Measurements from ENCODE around the gene BTBD17.

Gene BTBD17

DNA sequence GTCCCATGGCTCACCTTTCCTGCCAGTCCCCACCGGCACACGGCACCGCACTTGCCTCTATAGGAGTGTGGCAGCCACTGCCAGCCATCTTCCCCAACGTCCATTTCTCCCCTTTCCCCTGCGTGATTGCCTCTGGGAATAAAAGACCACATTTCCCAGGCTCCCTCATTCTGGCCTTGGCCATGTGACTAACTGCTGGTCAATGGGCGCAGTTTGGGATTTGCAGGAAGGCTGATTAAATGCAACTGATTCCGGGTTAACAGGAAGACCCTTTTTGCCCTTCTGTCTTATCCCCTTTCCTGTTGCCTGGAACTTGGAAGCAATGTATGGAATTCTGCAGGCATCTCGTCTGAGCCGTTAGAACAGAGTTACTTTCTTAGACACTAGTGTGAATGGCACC is 3.0 kb downstream of the BTBD17 start:
- no peak for DNase-seq (ENCODE audit: low read depth)

DNA sequence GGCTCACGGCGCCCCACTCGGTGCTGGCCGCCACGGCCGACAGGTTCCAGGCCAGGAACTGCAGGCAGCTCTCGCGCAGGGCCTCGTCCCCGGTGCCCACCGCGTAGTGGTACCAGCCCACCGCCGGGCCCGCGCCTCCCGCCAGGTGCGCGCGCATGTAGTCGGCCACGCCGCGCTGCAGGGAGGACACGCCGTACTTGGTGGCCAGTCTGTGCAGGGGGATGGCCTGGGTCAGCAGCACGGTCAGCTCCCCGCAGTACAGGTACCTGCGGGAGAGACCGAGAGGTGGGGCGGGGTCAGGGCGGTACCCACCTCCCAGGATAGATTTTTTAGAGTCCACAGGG is 4.2 kb downstream of the BTBD17 start:
- no peak for DNase-seq (ENCODE audit: low read depth)

DNA sequence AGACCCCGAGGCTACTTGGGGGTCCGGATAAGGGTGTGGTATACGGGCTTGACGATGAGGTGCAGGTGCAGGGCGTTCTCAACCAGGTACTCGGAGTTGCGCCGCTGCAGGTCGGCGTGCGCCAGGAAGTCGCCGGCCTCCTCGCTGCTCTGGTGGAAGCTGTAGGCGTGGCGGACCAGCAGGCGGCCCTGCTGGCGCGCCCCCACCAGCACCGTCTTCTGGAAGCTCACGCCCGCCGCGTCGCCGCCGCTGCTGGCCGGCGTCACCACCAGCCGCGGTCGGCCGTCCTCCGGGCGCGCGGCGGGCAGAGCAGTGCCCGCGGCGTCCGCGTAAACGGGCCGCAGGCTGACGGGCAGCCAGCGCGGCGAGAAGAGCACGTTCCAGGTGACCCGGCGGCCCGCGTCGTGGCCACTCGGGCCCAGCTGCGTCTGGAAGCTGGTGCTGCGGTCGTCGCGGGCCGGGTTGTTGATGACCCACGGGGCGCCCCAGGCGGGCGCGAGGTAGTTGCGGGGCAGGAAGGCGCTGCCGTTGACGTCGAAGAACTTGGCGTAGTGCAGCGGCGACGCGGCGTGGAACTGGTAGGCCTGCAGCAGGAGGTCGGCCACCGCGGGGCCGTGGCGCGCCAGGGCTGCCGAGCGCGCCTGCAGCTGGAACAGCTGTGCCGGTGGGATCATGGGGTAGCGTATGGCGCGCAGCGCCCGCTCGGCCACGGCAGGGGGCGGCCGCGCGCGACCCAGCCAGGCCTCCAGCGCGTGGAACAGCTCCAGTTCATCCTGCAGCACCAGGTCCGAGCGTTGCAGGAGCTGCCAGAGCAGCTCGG is 4.8 kb downstream of the BTBD17 start:
- DNase-seq (ENCODE audit: low read depth) = no peak

DNA sequence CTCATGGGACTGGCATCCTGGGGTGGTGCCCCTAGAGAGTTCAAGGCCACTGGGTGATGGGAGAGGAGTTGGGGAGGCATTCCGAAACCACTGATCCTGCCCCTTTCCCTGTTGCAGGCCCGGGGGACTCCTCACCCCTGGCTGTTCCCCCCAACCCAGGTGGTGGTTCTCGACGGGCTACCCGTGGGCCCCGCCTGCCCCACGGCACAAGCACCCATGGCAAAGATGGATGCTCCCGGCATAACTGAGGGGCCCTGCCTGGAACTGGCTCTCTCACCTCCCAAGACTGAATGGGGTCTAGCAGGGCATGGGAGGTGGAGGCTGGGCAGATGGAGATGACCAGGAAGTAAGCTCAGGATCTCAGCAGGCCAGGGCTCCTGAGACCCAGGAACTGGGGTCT is 6.6 kb downstream of the BTBD17 start:
- DNase-seq (ENCODE audit: low read depth) = no peak

DNA sequence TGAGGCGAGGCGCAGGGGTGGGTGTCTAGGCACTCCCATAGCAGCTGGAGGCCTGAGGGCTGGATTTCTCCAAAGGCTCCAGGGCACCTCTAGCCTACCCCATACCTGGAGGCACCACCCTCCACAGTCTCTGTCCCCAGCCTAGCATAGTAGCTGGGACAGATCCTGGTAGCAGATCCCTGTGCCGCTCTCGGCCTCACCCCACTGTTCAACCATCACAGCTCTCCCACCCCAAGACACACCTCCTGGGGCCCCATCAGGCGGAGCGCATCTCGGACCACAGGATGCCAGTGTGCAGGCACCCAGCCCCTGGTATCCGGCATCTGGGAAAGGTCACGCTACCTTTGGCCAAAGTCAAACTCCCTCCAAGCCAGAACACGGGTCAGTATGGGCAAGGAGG is 7.1 kb downstream of the BTBD17 start:
- no peak for DNase-seq (ENCODE audit: low read depth)

DNA sequence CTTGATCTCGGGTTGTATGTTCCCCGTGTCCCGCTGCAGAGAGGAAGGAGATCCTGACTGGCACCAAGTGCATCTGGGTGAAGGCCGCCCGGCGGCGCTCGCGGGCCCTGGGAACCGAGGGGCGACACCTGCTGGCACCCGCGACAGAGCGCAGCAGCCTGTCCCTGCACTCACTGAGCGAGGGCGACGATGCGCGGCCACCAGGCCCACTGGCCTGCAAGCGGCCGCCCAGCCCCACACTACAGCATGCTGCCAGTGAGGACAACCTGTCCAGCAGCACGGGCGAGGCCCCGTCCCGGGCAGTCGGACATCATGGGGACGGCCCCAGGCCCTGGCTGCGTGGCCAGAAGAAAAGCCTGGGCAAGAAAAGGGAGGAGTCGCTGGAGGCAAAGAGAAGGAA is 7.5 kb downstream of the BTBD17 start:
- peak; percentile 4 for DNase-seq (ENCODE audit: low read depth)

DNA sequence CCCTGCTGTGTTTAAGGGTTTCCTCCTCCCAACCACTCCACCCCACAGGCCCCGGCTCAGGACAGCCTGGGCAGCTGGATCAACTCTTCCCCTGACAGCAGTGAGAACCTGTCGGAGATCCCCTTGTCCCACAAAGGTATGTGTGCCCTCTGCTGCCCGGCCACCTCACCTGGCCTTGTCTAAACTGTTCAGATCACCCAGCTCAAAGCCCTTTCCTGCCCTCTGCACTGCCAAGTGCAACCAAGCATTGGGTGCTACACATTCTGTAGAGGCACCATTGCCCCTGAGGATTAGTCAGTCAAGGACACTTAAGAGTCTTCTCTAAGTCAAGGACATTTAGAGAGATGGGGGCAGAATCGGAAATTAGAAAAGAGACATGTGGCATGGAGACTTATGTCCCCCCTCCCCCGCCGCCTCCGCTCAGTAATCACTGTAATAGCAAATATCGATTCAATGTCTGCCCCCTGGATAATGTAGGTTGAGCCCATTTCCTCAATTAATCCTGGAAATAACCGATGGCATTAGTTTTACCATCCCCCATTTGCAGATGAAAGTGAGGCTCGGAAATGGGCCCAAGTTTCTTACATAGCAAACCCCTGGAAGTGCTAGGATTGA is 8.1 kb downstream of the BTBD17 start:
- DNase-seq (ENCODE audit: low read depth) = no peak

DNA sequence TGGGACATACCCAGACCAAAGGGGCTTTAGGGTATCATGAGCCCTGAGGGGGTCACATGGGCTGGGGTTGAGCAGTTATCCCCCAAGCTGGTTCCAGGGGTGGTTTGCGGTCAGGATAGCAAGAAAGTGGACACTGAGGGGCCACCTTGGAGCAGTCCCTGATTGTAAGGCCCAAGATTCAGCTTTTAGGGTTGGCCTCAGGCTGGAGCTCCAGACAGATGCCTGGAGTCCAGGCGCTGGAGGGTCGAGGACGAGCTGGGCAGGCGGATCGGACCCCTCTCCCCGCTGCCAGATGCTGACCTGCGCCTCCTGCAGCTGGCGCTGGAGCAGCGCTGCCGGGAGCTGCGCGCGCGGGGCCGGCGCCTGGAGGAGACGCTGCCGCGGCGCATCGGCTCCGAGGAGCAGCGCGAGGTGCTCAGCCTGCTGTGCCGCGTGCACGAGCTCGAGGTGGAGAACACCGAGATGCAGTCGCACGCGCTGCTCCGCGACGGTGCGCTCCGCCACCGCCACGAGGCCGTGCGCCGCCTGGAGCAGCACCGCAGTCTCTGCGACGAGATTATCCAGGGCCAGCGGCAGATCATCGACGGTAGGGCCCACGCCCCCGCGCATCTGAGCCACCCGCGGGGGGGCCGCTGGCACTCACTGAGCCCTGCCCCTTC is 10.0 kb downstream of the BTBD17 start:
- DNase-seq (ENCODE audit: low read depth) = no peak

DNA sequence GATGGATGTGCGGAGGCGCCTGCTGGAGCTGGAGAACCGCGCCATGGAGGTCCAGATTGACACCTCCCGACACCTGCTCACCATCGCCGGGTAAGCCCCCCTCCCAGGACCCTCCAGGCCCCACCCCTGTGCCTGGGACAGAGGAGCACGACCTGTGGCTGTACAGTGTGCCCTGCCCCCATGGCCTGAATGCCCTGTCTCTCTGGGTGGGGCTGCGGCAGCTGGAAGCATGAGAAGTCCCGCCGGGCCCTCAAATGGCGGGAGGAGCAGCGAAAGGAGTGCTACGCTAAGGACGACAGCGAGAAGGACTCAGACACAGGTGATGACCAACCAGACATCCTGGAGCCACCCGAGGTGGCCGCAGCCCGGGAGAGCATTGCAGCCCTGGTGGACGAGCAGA is 11.2 kb downstream of the BTBD17 start:
- DNase-seq (ENCODE audit: low read depth) = no peak

DNA sequence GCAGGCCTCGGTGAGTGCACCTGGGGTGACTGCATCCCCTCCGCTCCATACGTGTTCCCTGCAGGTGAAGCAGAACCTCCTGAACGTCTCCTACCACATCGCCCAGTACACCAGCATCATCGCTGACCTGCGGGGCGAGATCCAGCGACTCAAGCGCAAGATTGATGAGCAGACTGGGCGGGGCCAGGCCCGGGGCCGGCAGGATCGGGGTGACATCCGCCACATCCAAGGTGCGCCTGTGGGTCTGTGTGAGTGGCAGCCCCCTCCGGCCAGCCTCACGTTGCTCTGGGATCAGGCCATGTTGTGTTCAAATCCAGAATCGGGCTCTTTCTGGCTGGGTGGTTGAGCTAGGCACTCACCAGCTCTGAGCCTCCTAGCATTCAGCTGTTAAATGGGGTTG is 12.5 kb downstream of the BTBD17 start:
- no peak for DNase-seq (ENCODE audit: low read depth)

DNA sequence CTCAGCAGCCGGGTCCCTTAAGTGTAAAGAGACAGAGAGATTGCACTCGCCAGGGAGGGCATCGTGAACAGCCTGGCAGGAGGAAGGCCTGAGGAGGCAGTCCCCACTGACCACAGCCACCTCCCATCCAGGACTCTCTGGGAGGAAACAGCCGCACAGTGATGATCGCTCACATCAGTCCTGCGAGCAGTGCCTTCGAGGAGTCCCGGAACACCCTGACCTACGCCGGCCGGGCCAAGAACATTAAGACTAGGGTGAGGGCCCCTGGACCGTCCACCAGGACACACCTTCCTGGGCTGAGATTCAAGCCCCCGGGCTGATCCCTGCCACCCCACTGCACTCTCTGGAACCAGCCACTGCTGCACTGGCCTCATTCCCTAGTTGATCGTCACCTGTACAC is 14.0 kb downstream of the BTBD17 start:
- no peak for DNase-seq (ENCODE audit: low read depth)

DNA sequence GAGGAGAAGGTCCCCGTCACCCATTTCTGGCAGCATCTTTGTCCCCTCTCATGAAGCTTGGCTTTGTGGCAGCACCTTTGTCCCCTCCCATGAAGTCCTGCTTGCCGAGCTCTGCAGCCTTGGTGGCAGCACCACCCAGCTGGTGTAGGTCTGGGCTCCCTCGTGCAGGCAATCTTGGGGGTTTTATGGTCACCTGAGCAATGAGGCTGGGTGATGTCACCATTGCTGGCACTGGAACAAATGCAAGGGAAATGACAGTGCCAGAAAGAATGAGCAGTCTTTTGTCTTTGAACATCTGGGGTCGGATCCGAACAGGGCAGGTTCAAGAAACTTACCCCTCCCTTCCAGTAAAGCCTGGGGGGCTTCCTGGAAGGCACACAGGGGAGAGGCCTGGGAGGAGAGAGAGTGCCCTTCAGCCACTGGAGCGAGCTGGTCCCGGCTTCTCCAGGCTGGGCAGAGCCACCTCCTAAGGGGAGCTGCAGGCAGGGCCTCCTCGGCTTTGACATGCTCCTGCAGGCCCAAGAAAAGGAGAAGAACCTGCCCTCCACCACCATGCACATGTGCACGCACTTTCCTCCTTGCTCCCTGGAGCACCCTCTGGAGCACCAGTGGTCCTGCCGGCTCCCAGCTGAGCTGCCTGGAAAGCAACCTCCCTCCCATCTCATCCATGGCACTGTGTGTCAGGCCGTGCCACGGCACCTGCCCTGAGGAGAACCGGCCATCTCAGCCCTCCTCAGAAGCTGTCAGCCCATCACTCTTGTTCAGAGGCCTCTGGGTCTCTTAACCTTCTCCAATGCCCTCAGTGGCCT is 16.0 kb downstream of the BTBD17 start:
- no peak for DNase-seq (ENCODE audit: low read depth)

DNA sequence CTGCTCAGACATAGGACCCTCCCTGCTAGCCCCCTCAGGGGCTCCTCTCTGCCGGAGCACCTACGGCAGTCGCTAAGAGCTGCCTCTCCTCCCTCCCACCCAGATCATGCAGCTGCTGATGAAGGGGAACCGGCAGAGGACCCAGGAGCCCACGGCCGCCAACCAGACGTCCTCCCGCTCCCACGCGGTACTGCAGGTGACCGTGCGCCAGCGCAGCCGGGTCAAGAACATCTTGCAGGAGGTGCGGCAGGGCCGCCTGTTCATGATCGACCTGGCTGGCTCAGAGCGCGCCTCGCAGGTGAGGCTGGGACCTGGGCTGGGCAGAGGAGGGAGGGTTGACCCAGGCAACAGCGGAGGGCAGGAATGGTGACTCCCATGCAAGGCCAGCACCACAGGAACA is 17.0 kb downstream of the BTBD17 start:
- DNase-seq (ENCODE audit: low read depth) = no peak

DNA sequence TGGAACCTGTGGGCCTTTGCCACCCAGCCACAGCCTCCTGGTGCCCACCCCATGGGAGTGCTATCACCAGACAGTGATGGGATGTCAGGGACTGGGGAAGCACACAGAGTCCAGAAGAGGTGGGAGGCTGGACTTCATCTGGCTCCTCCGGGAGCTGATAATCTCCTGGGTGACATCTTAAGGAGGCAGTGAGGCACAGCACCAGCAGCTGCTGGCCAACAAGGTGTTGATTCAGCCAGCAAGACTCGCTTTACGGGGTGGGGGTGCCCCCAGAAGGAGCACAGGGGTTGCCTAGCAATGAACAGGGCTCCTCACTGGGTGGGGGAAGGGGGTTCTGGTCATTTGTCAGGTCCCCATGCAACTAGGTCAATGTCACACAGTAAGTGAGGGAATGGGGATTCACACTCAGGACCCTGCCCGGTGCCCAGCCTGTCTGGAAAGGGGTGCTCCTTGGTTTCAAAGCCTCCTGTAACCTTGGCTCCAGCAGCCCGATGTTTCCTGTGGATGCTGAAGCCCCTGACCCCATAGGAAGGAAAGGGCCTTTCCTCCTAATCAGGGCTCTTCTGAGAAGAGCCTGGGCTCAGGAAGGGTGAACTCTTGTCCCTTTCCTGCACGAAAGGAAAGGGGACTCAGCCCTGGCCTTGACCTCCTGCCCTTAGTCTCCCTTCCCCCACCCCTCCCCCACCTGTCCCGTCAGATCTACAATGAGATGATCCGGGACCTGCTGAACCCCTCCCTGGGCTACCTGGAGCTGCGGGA is 18.0 kb downstream of the BTBD17 start:
- no peak for DNase-seq (ENCODE audit: low read depth)

DNA sequence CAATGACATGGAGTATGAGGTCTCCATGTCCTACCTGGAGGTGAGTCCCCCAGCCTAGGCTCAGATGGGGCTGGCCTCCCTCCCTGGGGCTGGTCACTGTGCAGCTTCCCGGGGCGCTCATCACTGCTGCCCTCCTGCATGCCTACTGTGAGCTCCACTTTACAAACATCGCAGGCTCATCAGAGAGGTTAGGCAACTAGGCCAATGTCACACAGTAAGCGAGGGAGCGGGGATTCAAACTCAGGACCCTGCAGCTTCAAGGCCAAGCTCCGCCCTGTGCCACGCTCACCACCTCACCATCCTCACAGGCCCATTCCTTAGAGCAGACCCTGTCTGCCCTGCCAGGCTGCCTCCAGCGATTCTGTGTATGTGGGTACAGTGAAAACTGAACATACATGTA is 18.5 kb downstream of the BTBD17 start:
- no peak for DNase-seq (ENCODE audit: low read depth)

DNA sequence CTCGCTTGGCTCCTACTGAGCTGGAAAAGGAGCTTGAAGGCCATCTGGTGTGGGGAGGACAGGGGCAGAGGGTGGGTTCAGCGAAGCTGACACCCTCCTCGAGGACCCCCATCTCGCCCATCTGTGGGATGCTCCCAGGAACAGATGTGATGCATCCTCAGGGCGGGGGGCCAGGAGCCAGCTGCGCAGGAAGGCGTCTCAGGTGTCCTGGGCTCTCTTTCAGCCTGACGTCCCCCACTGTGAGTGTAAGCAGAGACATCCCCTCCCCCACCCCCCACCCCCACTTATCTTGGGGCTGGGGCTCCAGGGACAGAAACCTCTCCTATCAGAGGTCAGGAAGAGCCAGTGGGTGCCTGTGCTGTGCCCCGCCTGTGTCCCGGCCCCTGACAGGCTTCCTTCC is 19.4 kb downstream of the BTBD17 start:
- no peak for DNase-seq (ENCODE audit: low read depth)

DNA sequence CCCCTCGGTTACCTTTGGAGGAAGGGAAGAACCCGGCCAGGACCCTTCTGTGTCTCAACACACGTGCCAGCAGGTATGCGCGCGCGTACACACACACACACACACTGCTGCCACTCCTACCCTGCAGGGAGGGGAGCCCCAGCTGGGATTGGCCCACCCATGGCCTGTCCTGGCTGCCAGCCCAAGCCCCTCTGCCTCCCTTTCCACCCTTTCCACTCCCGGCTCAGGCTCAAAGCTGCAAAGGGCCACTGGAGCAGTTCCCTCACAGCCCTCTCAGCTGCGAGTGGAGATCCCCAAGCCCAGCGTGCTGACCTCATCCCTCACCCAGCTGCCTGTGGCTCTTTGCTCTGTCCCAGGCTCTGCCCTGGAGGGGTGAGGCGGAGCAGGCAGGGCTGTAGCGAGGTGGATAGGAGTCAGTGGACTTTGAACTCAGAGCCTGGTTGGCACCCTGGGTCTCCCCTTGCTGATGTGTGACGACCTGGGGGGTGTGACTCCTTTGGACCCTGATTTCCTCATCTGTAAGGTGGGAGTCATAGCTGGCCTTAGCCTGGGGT is 21.1 kb downstream of the BTBD17 start:
- DNase-seq (ENCODE audit: low read depth) = no peak

DNA sequence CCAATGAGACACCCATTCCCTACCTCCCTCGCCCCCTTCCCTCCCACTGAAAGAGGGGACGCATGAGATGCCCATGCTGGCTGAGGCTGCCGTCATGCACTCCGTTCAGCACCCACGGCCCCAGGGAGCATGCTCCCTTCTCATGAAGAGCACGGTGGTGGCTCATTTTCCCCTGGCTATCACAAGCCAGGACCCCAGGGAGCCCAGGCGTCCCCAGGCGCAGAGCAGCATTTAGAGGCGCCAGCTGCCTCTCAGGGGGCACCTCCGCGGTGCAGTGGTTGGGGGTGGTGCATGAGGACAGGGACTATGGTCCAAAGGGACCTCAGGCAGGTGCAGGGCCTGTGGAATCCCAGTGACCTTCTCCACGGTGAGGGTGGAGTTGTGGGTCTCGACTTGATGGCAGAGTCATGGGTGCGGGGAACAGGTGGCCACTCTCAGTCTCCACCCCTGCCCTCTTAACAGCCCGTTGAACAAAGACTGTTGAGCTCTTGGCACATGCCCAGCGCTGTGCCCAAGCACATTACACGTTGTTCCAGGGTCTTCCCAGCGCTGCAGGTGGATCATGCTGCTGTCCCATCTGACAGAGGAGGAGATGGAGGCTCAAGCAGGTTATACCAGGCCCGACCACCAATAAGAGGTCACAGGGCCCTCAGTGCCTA is 22.0 kb downstream of the BTBD17 start:
- no peak for DNase-seq (ENCODE audit: low read depth)

DNA sequence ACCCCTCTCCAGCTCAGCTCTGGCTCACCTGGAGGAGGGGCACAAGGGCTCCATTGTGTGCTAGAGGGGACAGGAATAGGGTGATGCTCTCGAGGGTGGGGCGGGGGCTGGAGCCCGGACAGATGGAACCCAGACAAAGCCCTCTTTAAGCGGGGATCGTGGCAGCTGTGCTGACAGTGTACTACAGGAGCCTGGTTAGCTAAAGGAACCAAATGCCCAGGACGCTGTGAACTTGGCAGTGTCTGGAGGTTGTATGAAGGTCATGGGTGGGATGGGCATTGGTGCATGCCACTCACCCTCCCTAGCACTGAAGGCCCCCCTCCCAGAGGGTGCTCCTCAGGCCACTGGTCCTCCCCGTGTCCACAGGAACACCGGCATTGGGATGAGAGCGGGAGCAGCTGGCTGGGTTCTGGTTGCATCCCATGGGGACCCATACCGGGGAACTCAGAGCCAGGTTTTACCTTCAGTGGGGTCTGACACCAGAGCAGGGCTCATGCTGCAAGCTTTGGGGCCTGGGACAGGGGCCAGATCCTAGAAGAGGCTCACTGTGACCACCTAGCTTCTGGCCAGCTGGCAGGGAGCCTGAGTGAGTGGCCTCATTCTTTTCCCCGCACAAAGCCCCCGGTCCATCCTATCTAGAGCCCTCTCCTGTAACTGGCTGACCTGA is 23.7 kb downstream of the BTBD17 start:
- DNase-seq (ENCODE audit: low read depth) = no peak

DNA sequence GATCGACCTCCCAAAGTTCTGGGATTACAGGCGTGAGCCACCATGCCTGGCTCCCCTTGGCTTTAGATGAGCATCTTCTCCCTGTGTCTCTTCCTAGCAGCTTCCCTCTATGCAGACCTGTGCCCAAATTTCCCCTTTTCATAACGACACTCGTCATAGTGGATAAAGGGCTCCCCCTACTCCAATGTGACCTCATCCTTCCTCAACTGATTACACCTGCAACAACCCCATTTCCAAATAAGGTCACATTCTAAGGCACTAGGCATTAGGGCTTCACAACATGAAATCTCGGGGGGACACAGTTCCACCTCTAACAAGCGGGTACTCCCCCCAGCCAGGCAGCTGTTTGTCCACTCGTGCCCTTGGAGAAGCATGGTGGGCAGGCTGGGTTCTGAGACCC is 25.4 kb downstream of the BTBD17 start:
- no peak for DNase-seq (ENCODE audit: low read depth)
